Tibial artery (tissue), 4 donors: ENCODE measurements around the gene MYOCD.
A peak's percentile ranks its signal among the peaks of the same experiment; 100 is the strongest.

Experiments
- DNase-seq, 2 donors: peaks; one replicate each; pipeline ENCODE4 v3.0.0-alpha.2; 2019
- H3K27ac ChIP-seq, 2 donors: fragments of 200-600 bp; sonication (generic) in 1 of 2; 1 replicate in 1 of 2; 2 replicates in 1 of 2; pipeline ENCODE4 v1.5.1; 2018 to 2019; ENCODE audit warnings: mild to moderate bottlenecking in 1 of 2
- H3K27me3 ChIP-seq, 2 donors: fragments of 200-600 bp; sonication (generic) in 1 of 2; one replicate each; pipeline versions ENCODE4 v1.5.1 to v1.6.0; 2016 to 2019
- H3K36me3 ChIP-seq, 3 donors: fragments of 200-600 bp; sonication (generic) in 2 of 3; one replicate each; pipeline ENCODE4 v1.5.1; 2016 to 2019; ENCODE audit warnings: mild to moderate bottlenecking in 2 of 3
- H3K4me1 ChIP-seq, 4 donors: fragments of 200-600 bp; sonication (generic) in 2 of 4; 1 replicate in 3 of 4; 2 replicates in 1 of 4; pipeline ENCODE4 v1.5.1; 2016 to 2019
- H3K4me3 ChIP-seq, 2 donors: fragments of 200-600 bp; sonication (generic) in 1 of 2; 1 replicate in 1 of 2; 2 replicates in 1 of 2; pipeline ENCODE4 v1.5.1; 2018 to 2019; ENCODE audit warnings: mild to moderate bottlenecking in 2 of 2
- H3K9me3 ChIP-seq, 3 donors: fragments of 200-600 bp; sonication (generic) in 1 of 3; one replicate each; pipeline ENCODE4 v1.5.1; 2016 to 2019
- intact Hi-C: fragments of 100-400 bp; cut with DNase I; formaldehyde crosslinking; loops from one replicate; pipeline ENCODE4 v1.15.0; 2023; ENCODE audit warnings: low total_unique reads
- TF ChIP-seq, protein P1 (sequence below), 2 experiments: fragments of 200-600 bp in 1 of 2; fragments of 450-650 bp in 1 of 2; IDR thresholded peaks; one replicate each; pipeline ENCODE4 v1.5.1; 2017 to 2019; ENCODE audit warnings: antibody characterized with exemption in 2 of 2, mild to moderate bottlenecking in 1 of 2, moderate library complexity in 1 of 2

Gene MYOCD

DNA sequence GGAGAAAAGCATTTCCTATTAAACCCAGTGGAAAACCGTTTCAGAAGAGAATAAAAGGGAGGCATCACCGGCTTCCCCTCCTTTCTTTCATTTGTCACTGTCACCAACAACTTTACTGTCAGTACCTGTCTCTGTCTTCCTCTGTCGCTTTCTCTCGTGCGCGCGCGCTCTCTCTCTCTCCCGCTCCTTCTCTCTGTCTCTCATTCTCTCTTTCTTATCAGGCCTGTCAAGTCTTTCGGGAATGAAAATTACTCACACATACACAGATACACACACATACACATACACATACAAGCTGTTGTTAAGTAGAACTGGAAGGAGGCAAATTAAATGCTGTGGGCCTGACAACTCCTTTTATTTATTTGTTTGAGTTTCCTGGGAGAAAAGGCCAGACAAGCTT is 17.6 kb downstream of the MYOCD start:
- no peaks in the 10 kb centered on the region for H3K27me3 ChIP-seq
- H3K36me3 ChIP-seq = no peaks in the 10 kb centered on the region
- no peaks in the 10 kb centered on the region for H3K9me3 ChIP-seq
- peaks cover 0 to 72% (median 14%) of the 10 kb centered on the region in 4 donors for H3K4me1 ChIP-seq
- intact Hi-C loops = loop anchor here (5.0 kb wide), 1 partner anchor 49 kb away; no protein-coding TSS in a partner anchor
- TF ChIP-seq, protein P1, sequence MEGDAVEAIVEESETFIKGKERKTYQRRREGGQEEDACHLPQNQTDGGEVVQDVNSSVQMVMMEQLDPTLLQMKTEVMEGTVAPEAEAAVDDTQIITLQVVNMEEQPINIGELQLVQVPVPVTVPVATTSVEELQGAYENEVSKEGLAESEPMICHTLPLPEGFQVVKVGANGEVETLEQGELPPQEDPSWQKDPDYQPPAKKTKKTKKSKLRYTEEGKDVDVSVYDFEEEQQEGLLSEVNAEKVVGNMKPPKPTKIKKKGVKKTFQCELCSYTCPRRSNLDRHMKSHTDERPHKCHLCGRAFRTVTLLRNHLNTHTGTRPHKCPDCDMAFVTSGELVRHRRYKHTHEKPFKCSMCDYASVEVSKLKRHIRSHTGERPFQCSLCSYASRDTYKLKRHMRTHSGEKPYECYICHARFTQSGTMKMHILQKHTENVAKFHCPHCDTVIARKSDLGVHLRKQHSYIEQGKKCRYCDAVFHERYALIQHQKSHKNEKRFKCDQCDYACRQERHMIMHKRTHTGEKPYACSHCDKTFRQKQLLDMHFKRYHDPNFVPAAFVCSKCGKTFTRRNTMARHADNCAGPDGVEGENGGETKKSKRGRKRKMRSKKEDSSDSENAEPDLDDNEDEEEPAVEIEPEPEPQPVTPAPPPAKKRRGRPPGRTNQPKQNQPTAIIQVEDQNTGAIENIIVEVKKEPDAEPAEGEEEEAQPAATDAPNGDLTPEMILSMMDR (IDR thresholded peaks at IDR 0.05) = no peak
- no peak for DNase-seq
- peak overlapping the region in 1 of 2 donors; percentile 44 for H3K27ac ChIP-seq
- H3K4me3 ChIP-seq = no peak overlapping the region

DNA sequence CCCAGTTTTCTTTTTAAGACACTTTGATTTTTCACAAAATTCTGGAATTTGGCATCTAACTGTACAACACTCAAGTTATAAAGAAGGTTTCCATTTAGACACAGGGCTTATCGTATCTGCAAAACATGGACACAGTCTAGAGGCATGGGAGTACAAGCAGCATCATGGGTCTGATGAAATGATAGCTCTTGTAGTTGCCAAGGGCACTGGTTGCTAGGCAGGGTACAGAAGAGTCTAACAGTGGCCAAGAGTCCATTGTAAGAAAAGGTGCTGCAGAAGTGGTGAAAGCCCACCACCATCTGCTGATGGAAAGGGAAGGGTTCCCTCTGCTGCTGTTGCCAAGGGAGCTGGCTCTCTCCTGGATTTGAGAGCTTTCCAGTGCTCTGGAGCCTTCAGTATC is 20.8 kb downstream of the MYOCD start:
- TF ChIP-seq, protein P1 (IDR thresholded peaks at IDR 0.05) = no peak
- intact Hi-C loops = no loop called here
- H3K27ac ChIP-seq = peak overlapping the region in 1 of 2 donors; percentile 44
- peaks cover 0 to 67% (median 11%) of the 10 kb centered on the region in 4 donors for H3K4me1 ChIP-seq
- no peaks in the 10 kb centered on the region for H3K27me3 ChIP-seq
- H3K36me3 ChIP-seq = no peaks in the 10 kb centered on the region
- no peak overlapping the region for H3K4me3 ChIP-seq
- no peak for DNase-seq
- H3K9me3 ChIP-seq = no peaks in the 10 kb centered on the region

DNA sequence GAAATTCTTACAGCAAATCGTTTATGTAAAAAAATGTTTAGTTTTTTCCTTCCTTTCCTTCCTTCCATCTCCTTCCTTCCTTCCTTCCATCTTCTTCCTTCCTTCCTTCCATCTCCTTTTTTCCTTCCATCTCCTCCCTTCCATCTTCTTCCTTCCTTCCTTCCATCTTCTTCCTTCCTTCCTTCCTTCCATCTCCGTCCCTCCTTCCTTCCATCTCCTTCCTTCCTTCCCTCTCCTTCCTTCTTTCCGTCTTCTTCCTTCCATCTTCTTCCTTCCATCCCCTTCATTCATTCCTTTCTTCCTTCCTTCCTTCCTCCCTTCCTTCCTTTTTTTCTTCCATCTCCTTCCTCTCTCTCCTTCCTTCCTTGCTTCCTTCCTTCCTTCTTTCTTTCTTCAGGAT is 22.7 kb downstream of the MYOCD start:
- peak overlapping the region; percentile 87 to 92 for H3K27ac ChIP-seq
- no peak for DNase-seq
- no peaks in the 10 kb centered on the region for H3K36me3 ChIP-seq
- H3K4me3 ChIP-seq = no peak overlapping the region
- intact Hi-C loops = no loop called here
- TF ChIP-seq, protein P1 (IDR thresholded peaks at IDR 0.05) = no peak
- H3K9me3 ChIP-seq = no peaks in the 10 kb centered on the region
- peaks cover 0 to 82% (median 10%) of the 10 kb centered on the region in 4 donors for H3K4me1 ChIP-seq
- no peaks in the 10 kb centered on the region for H3K27me3 ChIP-seq

DNA sequence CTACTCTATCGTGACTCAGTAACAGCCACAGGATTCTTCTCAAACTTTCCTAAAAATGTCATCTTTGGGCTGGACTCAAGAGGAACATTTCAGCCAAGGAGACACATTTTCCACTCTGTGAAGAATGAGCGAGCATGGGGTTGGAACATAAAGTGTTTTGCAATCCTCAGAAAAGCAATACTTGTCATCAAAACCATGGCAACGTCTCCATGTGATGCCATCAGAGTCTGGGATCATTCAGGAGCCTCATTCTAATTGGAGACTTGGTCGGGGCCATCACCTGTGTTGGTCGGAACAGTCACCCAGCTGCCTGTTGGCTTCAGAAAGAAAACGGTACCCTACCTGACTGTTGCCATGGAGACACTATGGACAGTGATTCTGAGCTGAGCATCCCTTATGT is 25.5 kb downstream of the MYOCD start:
- peaks cover 0 to 72% (median 7%) of the 10 kb centered on the region in 4 donors for H3K4me1 ChIP-seq
- no peaks in the 10 kb centered on the region for H3K36me3 ChIP-seq
- peak; percentile 75 to 85 for DNase-seq
- no peaks in the 10 kb centered on the region for H3K9me3 ChIP-seq
- H3K27me3 ChIP-seq = no peaks in the 10 kb centered on the region
- peak overlapping the region; percentile 87 to 92 for H3K27ac ChIP-seq
- intact Hi-C loops = no loop called here
- TF ChIP-seq, protein P1 (IDR thresholded peaks at IDR 0.05) = no peak
- H3K4me3 ChIP-seq = peak overlapping the region; percentile 25 to 38

DNA sequence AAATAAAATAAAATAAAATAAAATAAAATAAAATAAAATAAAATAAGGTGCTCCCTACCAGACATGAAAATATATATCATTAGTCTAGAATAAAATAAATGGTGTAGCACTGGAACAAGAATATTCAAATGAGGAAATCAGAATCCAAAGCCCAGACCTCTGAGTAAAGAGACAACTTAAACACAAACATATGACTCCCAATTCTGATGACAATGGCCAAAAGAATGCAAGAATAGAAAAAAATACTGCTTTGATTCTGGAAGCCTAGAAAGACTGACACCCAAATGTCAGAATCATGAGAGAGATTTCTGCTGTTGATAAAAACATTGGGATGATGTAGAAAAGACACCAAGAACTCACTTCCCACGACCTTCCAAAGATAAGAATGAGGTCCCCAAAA is 27.9 kb downstream of the MYOCD start:
- H3K4me3 ChIP-seq = no peak overlapping the region
- intact Hi-C loops = no loop called here
- H3K4me1 ChIP-seq = peaks cover 0 to 60% (median 7%) of the 10 kb centered on the region in 4 donors
- DNase-seq = no peak
- no peaks in the 10 kb centered on the region for H3K27me3 ChIP-seq
- H3K27ac ChIP-seq = peak overlapping the region; percentile 87 to 92
- no peaks in the 10 kb centered on the region for H3K36me3 ChIP-seq
- TF ChIP-seq, protein P1 (IDR thresholded peaks at IDR 0.05) = no peak
- H3K9me3 ChIP-seq = no peaks in the 10 kb centered on the region

DNA sequence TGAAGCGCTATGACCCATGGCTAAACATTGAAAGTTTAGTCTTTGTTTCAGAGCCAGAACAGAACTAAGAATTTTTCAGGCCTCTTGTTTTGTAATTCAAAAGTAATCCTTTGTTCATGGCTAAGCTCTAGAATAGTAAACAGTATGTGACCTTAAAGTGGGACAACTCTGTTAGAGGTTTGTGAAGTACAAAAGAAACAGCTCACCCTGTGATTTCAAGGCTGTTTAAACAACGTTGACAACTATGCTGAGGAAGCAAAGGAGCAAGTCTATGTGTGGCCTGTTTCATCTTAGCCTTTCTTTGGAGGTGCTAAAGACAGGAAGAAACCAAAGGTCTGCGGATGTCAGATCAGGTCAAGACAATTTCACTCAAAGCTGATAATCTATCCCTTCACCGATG is 40.4 kb downstream of the MYOCD start:
- H3K27me3 ChIP-seq = no peaks in the 10 kb centered on the region
- TF ChIP-seq, protein P1 (IDR thresholded peaks at IDR 0.05) = no peak
- H3K36me3 ChIP-seq = peaks cover 0 to 23% (median 14%) of the 10 kb centered on the region in 3 donors
- no peak overlapping the region for H3K4me3 ChIP-seq
- DNase-seq = no peak
- no peaks in the 10 kb centered on the region for H3K9me3 ChIP-seq
- no peak overlapping the region for H3K27ac ChIP-seq
- peaks cover 0 to 21% (median 0%) of the 10 kb centered on the region in 4 donors for H3K4me1 ChIP-seq
- intact Hi-C loops = no loop called here
